Stimulated activated CD4-positive, alpha-beta T cell treated with anti-CD3 and anti-CD28 coated beads, Interleukin-1b, Interleukin-23, amount 100 ng/mL, for 48 hours (primary cell): Measurements from ENCODE around the gene MYH8.

ENCODE experiments used
- DNase-seq: peaks from one replicate; pipeline ENCODE4 v3.0.0-alpha.2; 2020

Gene MYH8

GRCh38 chr17:10380631-10381408 is 40.9 kb downstream of the MYH8 start:
- DNase-seq = no peak

GRCh38 chr17:10372906-10373305 is 48.8 kb downstream of the MYH8 start, which contains the start of gene MYH13:
MYH13 (minus strand) TSS chr17:10373006; CDS start chr17:10364530, 8,476 bp downstream.
- DNase-seq = no peak

- DNase-seq = no peak
Observed at GRCh38 chr17:10370016-10370608, 51.6 kb downstream of the MYH8 start.

- DNase-seq = no peak
Observed at GRCh38 chr17:10369239-10369638, 52.5 kb downstream of the MYH8 start.

GRCh38 chr17:10368561-10368960 is 53.2 kb downstream of the MYH8 start:
- DNase-seq = no peak

- DNase-seq = no peak
Observed at GRCh38 chr17:10360578-10360977, 61.2 kb downstream of the MYH8 start.

- peak; percentile 5 for DNase-seq
Observed at GRCh38 chr17:10357768-10358167, 64.0 kb downstream of the MYH8 start.

GRCh38 chr17:10354651-10355050 is 67.1 kb downstream of the MYH8 start:
- DNase-seq = no peak

GRCh38 chr17:10352893-10353292 is 68.9 kb downstream of the MYH8 start:
- DNase-seq = no peak

- no peak for DNase-seq
Observed at GRCh38 chr17:10349403-10349802, 72.3 kb downstream of the MYH8 start.

- no peak for DNase-seq
Observed at GRCh38 chr17:10344816-10345215, 76.9 kb downstream of the MYH8 start.
